Loucy (cell line): Measurements from ENCODE around the gene CFAP251.

ENCODE experiments used
- H2AFZ ChIP-seq: fragments of 200-600 bp; sonication (generic); 2 replicates; pipeline ENCODE4 v1.6.0; 2016; ENCODE audit warnings: antibody characterized with exemption, mild to moderate bottlenecking, low read length, moderate library complexity
- H3F3A ChIP-seq: fragments of 200-600 bp; 2 replicates; pipeline ENCODE4 v1.6.0; 2016; ENCODE audit warnings: antibody characterized with exemption, low read depth, mild to moderate bottlenecking
- H3K27me3 ChIP-seq: fragments of 200-600 bp; sonication (generic); 2 replicates; pipeline ENCODE4 v1.6.1; 2014; ENCODE audit warnings: low read length, mild to moderate bottlenecking; ENCODE audit not compliant: insufficient read depth, poor library complexity, severe bottlenecking
- H3K36me3 ChIP-seq: fragments of 200-600 bp; sonication (generic); 2 replicates; pipeline ENCODE4 v1.6.1; 2016; ENCODE audit warnings: low read length; ENCODE audit not compliant: insufficient read depth
- H3K4me1 ChIP-seq: fragments of 200-600 bp; sonication (generic); 2 replicates; pipeline ENCODE4 v1.5.1; 2014; ENCODE audit warnings: low read length, mild to moderate bottlenecking; ENCODE audit not compliant: insufficient read depth, poor library complexity, severe bottlenecking
- H3K4me2 ChIP-seq: fragments of 200-600 bp; sonication (generic); 2 replicates; pipeline ENCODE4 v1.6.0; 2014; ENCODE audit warnings: antibody characterized with exemption, low read length, low read depth, mild to moderate bottlenecking; ENCODE audit not compliant: poor library complexity, severe bottlenecking
- H3K4me3 ChIP-seq: fragments of 200-600 bp; sonication (generic); 2 replicates; pipeline ENCODE4 v1.5.1; 2014; ENCODE audit warnings: low read length, mild to moderate bottlenecking, mixed read lengths; ENCODE audit not compliant: poor library complexity, severe bottlenecking
- H3K79me2 ChIP-seq: fragments of 200-600 bp; sonication (generic); 2 replicates; pipeline ENCODE4 v1.6.1; 2014; ENCODE audit warnings: low read length; ENCODE audit not compliant: insufficient read depth
- H3K9ac ChIP-seq: fragments of 200-600 bp; sonication (generic); 2 replicates; pipeline ENCODE4 v1.6.0; 2014; ENCODE audit warnings: mild to moderate bottlenecking, low read depth, low read length, moderate library complexity; ENCODE audit not compliant: poor library complexity, severe bottlenecking
- H3K9me2 ChIP-seq: fragments of 200-600 bp; sonication (generic); replicated peaks from 2 replicates; pipeline ENCODE4 v1.6.1; 2016; ENCODE audit warnings: low read depth, low read length, mixed read lengths
- H3K9me3 ChIP-seq: fragments of 200-600 bp; sonication (generic); 2 replicates; pipeline ENCODE4 v1.6.1; 2014; ENCODE audit warnings: mild to moderate bottlenecking, antibody characterized with exemption, low read length, low read depth; ENCODE audit not compliant: insufficient read depth
- H4K20me1 ChIP-seq: fragments of 200-600 bp; sonication (generic); 2 replicates; pipeline ENCODE4 v1.6.0; 2014; ENCODE audit warnings: antibody characterized with exemption, low read length, mild to moderate bottlenecking; ENCODE audit not compliant: insufficient read depth, poor library complexity, severe bottlenecking
- CTCF ChIP-seq: fragments of 200-600 bp; sonication (generic); conservative IDR thresholded peaks from 2 replicates; pipeline ENCODE4 v1.5.1; 2014; ENCODE audit warnings: mild to moderate bottlenecking, antibody characterized with exemption, low read length
- EZH2phosphoT487 ChIP-seq: fragments of 200-600 bp; IDR thresholded peaks from 2 replicates; pipeline ENCODE4 v1.6.1; 2018; ENCODE audit warnings: antibody characterized with exemption, mild to moderate bottlenecking, moderate library complexity, borderline replicate concordance

CFAP251 gene

GRCh38 chr12:122001466-122002209 lies 83.2 kb downstream of the CFAP251 start:
- Histone ChIP-seq H3K79me2 (no peaks in the 10 kb centered on the region), H3K4me1 (peaks cover 42% of the 10 kb centered on the region)

GRCh38 chr12:122003651-122004611 lies 85.5 kb downstream of the CFAP251 start:
- Histone ChIP-seq H3K4me1 (peaks cover 41% of the 10 kb centered on the region), H3K79me2 (no peaks in the 10 kb centered on the region), H3K9me2 (no peaks in the 10 kb centered on the region), H2AFZ (peak overlapping the region; percentile 59), H3K9ac (peak overlapping the region; percentile 60), H3K36me3 (no peaks in the 10 kb centered on the region), H3F3A (peaks cover 3% of the 10 kb centered on the region; the same call in 1 of the 2 replicates), H4K20me1 (no peaks in the 10 kb centered on the region), H3K4me3 (peak overlapping the region; percentile 34), H3K4me2 (peak overlapping the region; percentile 59), H3K9me3 (no peaks in the 10 kb centered on the region), H3K27me3 (no peaks in the 10 kb centered on the region)
- no peak for TF ChIP-seq CTCF
- no peak for TF ChIP-seq EZH2phosphoT487

More at GRCh38 chr12:122001466-122002209, 83.2 kb downstream of the CFAP251 start:
- no peak overlapping the region for H3K9ac ChIP-seq
- H3K27me3 ChIP-seq: no peaks in the 10 kb centered on the region
- no peak for TF ChIP-seq EZH2phosphoT487
- TF ChIP-seq CTCF: no peak
- H3K4me3 ChIP-seq: no peak overlapping the region
- H3K9me2 ChIP-seq: no peaks in the 10 kb centered on the region
- no peak overlapping the region for H3K4me2 ChIP-seq
- H4K20me1 ChIP-seq: no peaks in the 10 kb centered on the region
- H3K9me3 ChIP-seq: no peaks in the 10 kb centered on the region
- H2AFZ ChIP-seq: no peak overlapping the region
- H3K36me3 ChIP-seq: no peaks in the 10 kb centered on the region
- peaks cover 3% of the 10 kb centered on the region; the same call in 1 of the 2 replicates for H3F3A ChIP-seq

- no peaks in the 10 kb centered on the region for H3K27me3 ChIP-seq
- peak overlapping the region; percentile 34 for H3K4me3 ChIP-seq
- H3K9me2 ChIP-seq: no peaks in the 10 kb centered on the region
- no peaks in the 10 kb centered on the region for H4K20me1 ChIP-seq
- peak overlapping the region; percentile 59 for H3K4me2 ChIP-seq
- no peaks in the 10 kb centered on the region for H3K36me3 ChIP-seq
- H3K79me2 ChIP-seq: no peaks in the 10 kb centered on the region
- peaks cover 41% of the 10 kb centered on the region for H3K4me1 ChIP-seq
- no peaks in the 10 kb centered on the region for H3K9me3 ChIP-seq
- peak overlapping the region; percentile 59 for H2AFZ ChIP-seq
- peaks cover 3% of the 10 kb centered on the region; the same call in 1 of the 2 replicates for H3F3A ChIP-seq
- peak overlapping the region; percentile 60 for H3K9ac ChIP-seq
- TF ChIP-seq EZH2phosphoT487 (no peak), CTCF (no peak)
Observed at GRCh38 chr12:122004633-122005071, 86.3 kb downstream of the CFAP251 start.
